Left kidney (tissue), 2 donors: Measurements from ENCODE around the gene DHH. TPM values are rescaled to one million over a fixed set of nuclear protein-coding genes. Genes with fewer than 3 reads are reported as not detected.

Experiments used
- DNase-seq: peaks from one replicate; pipeline ENCODE4 v3.0.0-alpha.2; 2013
- polyA plus RNA-seq: library from polyadenylated mRNA; unstranded; fragments of 120-200 nt; gene quantifications from one replicate; pipeline ENCODE4 v1.2.1, GENCODE V29; 2013; ENCODE audit not compliant: insufficient read length

The DHH gene
- polyA plus RNA-seq, 1 donor: 0.25 TPM

GRCh38 chr12:49109641-49110463, 15.3 kb upstream of the DHH start:
- DNase-seq: no peak

GRCh38 chr12:49108958-49109404, 14.4 kb upstream of the DHH start:
- DNase-seq: no peak

GRCh38 chr12:49105504-49106084, 11.0 kb upstream of the DHH start:
- DNase-seq: no peak

- no peak for DNase-seq
Measured at GRCh38 chr12:49104822-49105221, 10.2 kb upstream of the DHH start.

- DNase-seq: no peak
Measured at GRCh38 chr12:49100380-49100779, 5.8 kb upstream of the DHH start.

GRCh38 chr12:49098703-49099102, 4.1 kb upstream of the DHH start:
- DNase-seq: no peak

GRCh38 chr12:49098035-49098451, 3.4 kb upstream of the DHH start:
- DNase-seq: no peak

- DNase-seq: no peak
Measured at GRCh38 chr12:49097381-49097780, 2.8 kb upstream of the DHH start.

GRCh38 chr12:49094975-49095365, 369 bp upstream of the DHH start:
- DNase-seq: no peak

GRCh38 chr12:49093792-49094159, 825 bp downstream of the DHH start:
- DNase-seq: no peak

GRCh38 chr12:49092816-49093406, 1.7 kb downstream of the DHH start:
- DNase-seq: no peak

GRCh38 chr12:49092086-49092815, 2.4 kb downstream of the DHH start:
- DNase-seq: no peak

- DNase-seq: no peak
Measured at GRCh38 chr12:49091836-49092085, 2.8 kb downstream of the DHH start.

GRCh38 chr12:49091056-49091835, 3.4 kb downstream of the DHH start:
- no peak for DNase-seq

GRCh38 chr12:49089821-49090773, 4.5 kb downstream of the DHH start:
- DNase-seq: no peak

- DNase-seq: no peak
Measured at GRCh38 chr12:49088932-49089330, 5.7 kb downstream of the DHH start.

GRCh38 chr12:49088150-49088931, 6.3 kb downstream of the DHH start:
- peak; percentile 85 for DNase-seq

GRCh38 chr12:49086116-49086515, 8.5 kb downstream of the DHH start:
- no peak for DNase-seq

GRCh38 chr12:49084438-49084837, 10.2 kb downstream of the DHH start:
- no peak for DNase-seq

- no peak for DNase-seq
Measured at GRCh38 chr12:49079793-49080192, 14.8 kb downstream of the DHH start.
